ENCODE results near the gene DGKQ. TPM values are rescaled to one million over a fixed set of nuclear protein-coding genes. Genes with fewer than 3 reads are reported as not detected.
A peak's percentile ranks its signal among the peaks of the same experiment; 100 is the strongest.

Gene DGKQ
- total and polyA plus RNA-seq, 2 experiments from 2014 or later, result 4.0 to 22.4 TPM

- no peaks in the 10 kb centered on the region for H3K9me3 Mint-ChIP-seq
- TF ChIP-seq ZNF331 (CRISPR knock-in tag; IDR thresholded peaks at IDR 0.05; ENCODE audit: low read depth) (no peak), CTCF (conservative IDR thresholded peaks at IDR 0.05; ENCODE audit: low read depth in 2 of 2) (no peak), CREB1 (CRISPR knock-in tag; IDR thresholded peaks at IDR 0.05; ENCODE audit: low read depth) (no peak), ETS1 (IDR thresholded peaks at IDR 0.05) (no peak), ZNF462 (CRISPR knock-in tag; IDR thresholded peaks at IDR 0.05) (no peak), JUNB (IDR thresholded peaks at IDR 0.05; ENCODE audit: unreplicated experiment) (no peak), STAT1 (IDR thresholded peaks at IDR 0.05; ENCODE audit: unreplicated experiment) (no peak), NANOG (IDR thresholded peaks at IDR 0.05; ENCODE audit: borderline replicate concordance) (no peak), EZH2 (IDR thresholded peaks at IDR 0.05; ENCODE audit: low read depth, unreplicated experiment) (no peak), EZH2phosphoT487 (IDR thresholded peaks at IDR 0.05; ENCODE audit: unreplicated experiment) (no peak), POLR2AphosphoS5 (IDR thresholded peaks at IDR 0.05; ENCODE audit: low read depth) (no peak), ZNF114 (CRISPR knock-in tag; IDR thresholded peaks at IDR 0.05) (no peak)
- TF ChIP-seq, protein P1, sequence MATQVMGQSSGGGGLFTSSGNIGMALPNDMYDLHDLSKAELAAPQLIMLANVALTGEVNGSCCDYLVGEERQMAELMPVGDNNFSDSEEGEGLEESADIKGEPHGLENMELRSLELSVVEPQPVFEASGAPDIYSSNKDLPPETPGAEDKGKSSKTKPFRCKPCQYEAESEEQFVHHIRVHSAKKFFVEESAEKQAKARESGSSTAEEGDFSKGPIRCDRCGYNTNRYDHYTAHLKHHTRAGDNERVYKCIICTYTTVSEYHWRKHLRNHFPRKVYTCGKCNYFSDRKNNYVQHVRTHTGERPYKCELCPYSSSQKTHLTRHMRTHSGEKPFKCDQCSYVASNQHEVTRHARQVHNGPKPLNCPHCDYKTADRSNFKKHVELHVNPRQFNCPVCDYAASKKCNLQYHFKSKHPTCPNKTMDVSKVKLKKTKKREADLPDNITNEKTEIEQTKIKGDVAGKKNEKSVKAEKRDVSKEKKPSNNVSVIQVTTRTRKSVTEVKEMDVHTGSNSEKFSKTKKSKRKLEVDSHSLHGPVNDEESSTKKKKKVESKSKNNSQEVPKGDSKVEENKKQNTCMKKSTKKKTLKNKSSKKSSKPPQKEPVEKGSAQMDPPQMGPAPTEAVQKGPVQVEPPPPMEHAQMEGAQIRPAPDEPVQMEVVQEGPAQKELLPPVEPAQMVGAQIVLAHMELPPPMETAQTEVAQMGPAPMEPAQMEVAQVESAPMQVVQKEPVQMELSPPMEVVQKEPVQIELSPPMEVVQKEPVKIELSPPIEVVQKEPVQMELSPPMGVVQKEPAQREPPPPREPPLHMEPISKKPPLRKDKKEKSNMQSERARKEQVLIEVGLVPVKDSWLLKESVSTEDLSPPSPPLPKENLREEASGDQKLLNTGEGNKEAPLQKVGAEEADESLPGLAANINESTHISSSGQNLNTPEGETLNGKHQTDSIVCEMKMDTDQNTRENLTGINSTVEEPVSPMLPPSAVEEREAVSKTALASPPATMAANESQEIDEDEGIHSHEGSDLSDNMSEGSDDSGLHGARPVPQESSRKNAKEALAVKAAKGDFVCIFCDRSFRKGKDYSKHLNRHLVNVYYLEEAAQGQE (IDR thresholded peaks at IDR 0.05; ENCODE audit: unreplicated experiment), result no peak
- DNase-seq (ENCODE audit: low spot score) (no peak), ATAC-seq (peak; percentile 4; the same call in 2 of the 3 replicates)
- H3K4me1 Mint-ChIP-seq, result no peaks in the 10 kb centered on the region
- no peaks in the 10 kb centered on the region for H3K79me2 ChIP-seq (replicated peaks; ENCODE audit: insufficient read depth)
- no peaks in the 10 kb centered on the region for H3K36me3 Mint-ChIP-seq (ENCODE audit: low read depth)
- peaks cover 20% of the 10 kb centered on the region for H3K27me3 Mint-ChIP-seq (ENCODE audit: insufficient read depth, low read depth, poor library complexity)
- no peak overlapping the region for H3K27ac ChIP-seq (ENCODE audit: low read depth)
- H3F3A ChIP-seq (replicated peaks; ENCODE audit: low read depth), result no peaks in the 10 kb centered on the region; the same call in 1 of the 2 replicates
- H3K4me3 ChIP-seq, result peak overlapping the region; percentile 58; the same call in 1 of the 2 replicates
- H3K4me2 ChIP-seq, result no peak overlapping the region; the same call in 1 of the 2 replicates
- H3K27me3 ChIP-seq (ENCODE audit: insufficient read depth), result peaks cover 10% of the 10 kb centered on the region; the same call in 1 of the 2 replicates
- no peak overlapping the region for H3K27ac Mint-ChIP-seq
- H2AFZ ChIP-seq, result no peak overlapping the region
- 0 out of 3 replicates have a peak overlapping the region, but pooled peaks have one; percentile 14 for H3K4me3 Mint-ChIP-seq
- no peaks in the 10 kb centered on the region for H3K36me3 ChIP-seq (ENCODE audit: insufficient read depth)
- H4K20me1 ChIP-seq (replicated peaks; ENCODE audit: insufficient read depth), result no peaks in the 10 kb centered on the region
- H3K4me1 ChIP-seq (ENCODE audit: insufficient read depth), result no peaks in the 10 kb centered on the region
- no peaks in the 10 kb centered on the region for H3K9me2 ChIP-seq (ENCODE audit: insufficient read depth)
Measured at GRCh38 chr4:966266-967112, 6.9 kb downstream of the DGKQ start.

All from GM23338 (cell line).